NCI-H1105 treated with DMSO at 0.1 percent for 48 hours (cell line): ENCODE data around the gene ACBD4.
"Not testable (repeated sequence)": the region's sequence is repeated elsewhere in the genome, so short reads cannot be mapped to it uniquely, and the experiment has no call there.

Experiments used
- DNase-seq: peaks from one replicate; lab custom pipeline; 2025; lab: John Stamatoyannopoulos, UW

ACBD4 gene

DNA sequence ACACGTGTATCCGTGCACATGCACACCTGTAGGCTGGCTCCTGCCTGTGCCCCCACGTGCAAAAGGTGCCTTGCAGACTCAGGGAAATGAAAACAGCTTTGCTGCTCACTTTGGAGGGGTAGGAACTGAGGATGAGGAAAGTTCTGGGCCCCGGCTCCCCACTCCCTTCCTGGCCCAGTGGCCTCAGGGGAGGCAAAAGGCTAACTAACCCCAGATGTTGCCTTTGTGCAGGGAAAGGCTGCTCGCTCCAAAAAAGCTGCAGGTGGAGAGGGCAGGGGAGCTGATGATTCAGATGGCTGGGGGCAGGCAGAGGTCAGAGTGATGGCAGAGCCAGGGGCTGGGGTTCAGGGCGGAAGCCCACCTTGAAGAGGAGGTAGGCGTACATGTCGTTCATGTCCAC, 15.5 kb upstream of the ACBD4 start:
- DNase-seq: no peak

DNA sequence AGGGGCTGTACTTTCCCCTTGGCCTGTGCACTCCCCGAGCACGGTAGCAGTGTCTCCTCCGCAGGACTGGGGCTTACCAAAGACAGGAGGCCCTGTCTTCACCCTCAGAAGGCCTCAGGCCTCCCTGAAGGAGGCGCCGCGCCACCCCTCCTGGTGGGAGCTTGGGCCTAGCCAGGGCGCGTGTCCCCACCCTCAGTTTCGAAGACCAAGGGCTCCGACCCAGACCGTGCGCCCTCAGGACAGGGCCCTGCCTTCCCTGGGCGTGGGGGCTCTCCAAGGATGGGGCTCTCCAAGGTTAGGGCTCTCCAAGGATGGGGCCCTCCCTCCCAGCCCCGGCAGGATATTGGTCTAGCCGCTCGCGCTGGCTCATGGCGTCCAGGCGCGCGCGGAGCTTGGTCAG, 14.9 kb upstream of the ACBD4 start:
- DNase-seq: no peak

DNA sequence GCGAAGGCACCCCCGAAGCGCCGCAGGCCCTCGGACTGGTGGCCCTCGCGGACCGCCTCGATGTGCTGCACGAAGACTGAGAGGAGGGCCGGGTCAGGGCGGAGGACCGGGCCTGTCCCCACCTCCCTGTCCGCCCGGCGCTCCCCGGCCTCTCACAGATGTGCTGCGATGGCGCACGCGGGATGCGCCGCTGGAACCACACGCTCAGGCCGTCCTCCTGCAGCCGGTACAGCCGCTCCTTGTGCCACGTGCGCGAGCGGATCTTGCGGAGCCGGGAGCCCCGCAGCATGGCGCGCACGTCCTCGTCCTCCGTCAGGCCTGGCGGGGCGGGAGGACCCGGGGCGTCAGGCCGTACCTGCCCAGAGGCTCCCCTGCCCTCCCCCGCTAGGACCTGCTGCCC, 14.4 kb upstream of the ACBD4 start:
- DNase-seq: no peak

DNA sequence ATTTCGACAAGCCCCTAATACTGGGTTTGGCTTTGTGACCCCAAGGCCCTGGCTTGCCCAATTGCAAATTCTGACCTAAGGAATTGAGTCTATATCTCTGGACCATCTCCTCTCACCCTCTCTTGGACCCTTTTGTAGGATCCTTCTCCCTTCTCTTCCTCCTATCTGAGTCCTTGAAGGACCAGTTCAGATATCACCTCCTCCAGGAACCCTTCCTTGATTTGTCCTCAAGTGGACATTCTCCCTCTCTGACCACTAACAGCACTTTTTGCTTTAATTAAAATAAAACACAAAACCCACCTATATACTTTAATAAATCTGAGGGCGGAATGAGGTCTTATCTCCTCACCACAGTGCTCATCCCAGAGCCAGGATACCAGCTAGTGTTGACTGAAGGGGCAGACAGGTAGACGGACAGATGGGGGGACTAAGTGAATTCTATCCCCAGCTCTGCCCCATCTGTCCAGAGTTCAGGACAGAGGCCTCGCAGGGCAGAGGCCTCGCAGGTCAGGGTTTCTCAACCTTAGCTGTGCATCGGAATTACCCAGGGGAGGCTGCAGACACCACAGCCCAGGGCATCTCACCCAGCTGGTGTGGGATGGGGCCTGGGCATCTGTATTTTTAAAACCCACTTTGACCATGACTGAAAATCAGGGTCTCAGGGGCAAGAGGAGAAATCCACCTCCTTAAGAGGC, 12.3 kb upstream of the ACBD4 start:
- DNase-seq: no peak

DNA sequence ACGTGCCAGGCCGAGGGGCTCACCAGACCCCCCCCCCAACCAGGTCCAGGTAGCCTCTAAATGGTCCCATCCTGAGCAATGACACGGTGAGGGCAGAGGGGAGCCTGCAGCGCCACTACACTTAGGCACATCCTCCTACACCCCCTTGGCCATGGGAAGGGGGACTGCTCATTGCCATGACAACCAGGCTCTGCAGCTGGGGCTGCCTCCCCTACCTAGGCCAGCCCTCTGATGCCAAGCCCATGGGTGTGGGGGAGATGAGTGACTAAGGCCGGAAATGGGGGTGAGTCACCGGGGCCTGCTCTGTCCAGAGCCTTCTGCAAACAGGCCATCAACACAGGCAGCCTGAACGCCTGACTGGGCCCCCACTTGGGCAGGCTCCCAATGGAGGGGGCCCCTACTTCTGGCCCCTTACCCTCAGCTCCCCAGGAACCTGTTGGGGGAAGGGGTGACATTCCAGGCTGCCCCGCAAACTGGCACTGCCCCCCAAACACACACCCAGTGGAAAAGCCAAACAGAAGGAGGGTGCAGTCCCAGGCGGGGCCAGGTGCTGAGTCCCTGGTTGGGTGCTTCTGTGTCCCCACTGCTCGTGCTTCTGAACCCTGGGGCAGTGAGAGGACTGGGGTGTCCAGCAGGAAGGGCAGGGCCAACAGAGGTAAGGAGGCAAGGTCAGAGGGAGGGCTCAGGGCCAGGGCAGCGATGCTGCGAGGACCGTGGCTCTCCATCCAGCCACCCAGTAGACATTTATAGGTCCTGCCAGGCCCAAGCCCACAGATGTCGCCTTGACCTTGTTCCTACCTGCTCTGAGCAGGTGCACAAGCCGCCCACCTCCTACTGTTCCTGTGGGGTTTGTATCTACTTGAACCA, 11.3 kb upstream of the ACBD4 start:
- DNase-seq: no peak

DNA sequence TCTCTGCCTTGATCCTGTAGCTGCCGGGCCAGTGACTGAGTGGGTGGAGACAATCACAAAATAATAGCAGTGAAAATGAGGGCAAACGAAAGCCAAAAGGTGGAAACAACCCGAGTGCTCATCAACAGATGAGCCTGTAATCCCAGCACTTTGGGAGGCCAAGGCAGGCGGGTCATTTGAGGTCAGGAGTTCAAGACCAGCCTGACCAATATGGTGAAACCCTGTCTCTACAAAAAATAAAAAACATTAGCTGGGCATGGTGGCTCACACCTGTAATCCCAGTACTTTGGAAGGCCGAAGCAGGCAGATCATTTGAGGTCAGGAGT, 10.7 kb upstream of the ACBD4 start:
- DNase-seq: not testable (repeated sequence)

DNA sequence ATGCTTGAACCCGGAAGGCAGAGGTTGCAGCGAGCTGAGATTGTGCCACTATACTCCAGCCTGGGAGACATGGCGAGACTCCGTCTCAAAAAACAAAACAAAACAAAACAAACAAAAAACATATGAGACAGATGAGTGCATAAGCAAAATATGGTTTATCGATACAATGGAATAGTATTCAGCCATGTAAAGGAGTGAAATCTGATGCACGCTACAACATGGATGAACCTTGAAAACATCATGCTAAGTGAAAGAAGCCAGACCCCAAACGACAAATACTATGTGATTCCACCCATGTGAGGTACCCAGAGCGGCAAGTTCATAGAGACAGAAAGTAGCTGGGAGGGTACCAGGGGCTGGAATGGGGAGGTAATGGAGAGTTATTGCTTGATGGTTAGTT, 10.0 kb upstream of the ACBD4 start:
- no peak for DNase-seq

DNA sequence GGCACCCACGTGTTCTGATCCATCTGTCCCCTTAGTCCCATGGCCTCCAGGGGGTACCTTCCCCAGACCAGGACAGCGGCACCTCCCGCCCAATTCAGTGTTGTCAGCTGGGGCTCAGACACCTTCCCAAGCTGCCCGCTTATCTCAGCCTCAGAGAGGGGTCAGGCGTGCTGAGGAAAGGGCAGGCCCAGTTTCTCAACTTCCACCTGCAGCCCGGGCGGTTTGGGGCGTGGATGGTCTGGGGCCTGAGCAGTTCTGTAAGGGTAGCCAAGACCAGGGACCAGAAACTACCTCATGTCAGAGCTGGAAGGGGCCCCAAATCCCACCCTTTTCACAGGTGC, 8.3 kb upstream of the ACBD4 start:
- no peak for DNase-seq

DNA sequence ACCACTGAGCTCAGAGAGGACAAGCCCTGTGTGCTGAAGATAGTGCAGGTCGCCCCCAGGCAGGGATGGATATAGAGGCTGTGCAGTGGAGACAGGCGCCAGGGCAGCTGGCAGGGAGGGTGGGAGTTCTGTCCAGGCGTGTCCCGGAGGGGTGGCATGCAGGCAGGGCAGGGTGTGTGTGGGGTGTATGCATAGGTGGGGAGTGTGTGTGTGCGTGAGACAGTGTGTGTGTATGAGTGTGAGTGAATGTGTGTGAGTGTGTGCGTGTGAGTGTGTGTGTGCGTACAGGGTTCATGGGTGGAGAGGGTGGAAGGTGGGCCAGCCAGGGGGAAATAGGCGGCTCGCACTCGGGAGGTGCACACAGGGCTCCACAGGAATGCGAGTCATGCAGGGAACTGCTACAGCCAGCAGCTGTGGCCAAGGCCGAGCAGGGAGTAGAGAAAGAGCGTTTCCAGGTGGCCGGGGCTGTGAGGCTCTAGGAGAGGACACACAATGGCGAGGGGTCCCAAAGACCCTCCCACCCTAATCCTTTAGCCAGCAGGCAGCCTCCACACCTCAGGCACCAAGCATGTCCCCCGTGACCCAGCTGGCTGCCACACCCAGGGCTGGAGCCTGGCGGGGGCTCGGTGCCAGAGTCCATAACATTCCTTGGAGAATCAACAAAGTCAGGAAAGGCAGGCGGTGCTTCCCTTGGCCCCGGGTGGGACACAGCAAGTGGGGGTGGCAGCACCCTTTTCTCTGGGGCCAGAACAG, 7.8 kb upstream of the ACBD4 start:
- no peak for DNase-seq

DNA sequence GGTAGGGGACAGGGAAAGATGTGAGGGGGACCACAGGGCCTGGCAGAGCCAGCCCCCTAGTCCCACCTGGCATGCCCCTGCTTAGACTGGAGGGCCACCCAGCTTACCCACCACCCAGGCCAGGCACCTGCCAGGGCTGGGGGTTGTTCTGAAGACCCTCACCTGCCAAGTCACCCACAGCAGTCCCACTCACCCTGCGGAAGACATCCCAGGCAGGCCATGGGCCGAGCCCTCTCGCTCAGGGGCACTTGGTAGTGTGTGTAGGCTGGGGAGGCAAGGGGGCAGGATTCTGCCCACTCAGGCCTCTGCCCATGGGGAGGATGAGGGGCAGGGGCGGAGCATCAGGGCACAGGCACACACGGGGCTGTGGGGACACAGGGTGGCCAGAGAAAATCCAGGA, 7.2 kb upstream of the ACBD4 start:
- no peak for DNase-seq

DNA sequence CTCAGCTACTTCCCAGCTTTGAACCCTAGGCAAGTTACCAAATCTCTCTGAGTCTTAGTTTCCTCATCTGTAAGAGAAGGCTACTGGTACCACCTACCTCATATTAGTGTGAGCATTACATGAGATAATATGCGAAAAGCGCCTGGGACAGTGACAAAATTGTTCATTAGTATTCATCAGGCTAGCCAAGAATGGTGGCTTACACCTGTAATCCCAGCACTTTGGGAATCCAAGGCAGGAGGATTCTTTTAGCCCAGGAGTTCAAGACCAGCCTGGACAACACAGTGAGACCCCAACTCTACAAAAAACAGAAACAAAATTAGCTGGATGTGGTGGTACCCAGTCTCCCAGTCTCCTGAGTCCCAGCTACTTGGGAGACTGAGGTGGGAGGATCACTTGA, 6.5 kb upstream of the ACBD4 start:
- DNase-seq: no peak

DNA sequence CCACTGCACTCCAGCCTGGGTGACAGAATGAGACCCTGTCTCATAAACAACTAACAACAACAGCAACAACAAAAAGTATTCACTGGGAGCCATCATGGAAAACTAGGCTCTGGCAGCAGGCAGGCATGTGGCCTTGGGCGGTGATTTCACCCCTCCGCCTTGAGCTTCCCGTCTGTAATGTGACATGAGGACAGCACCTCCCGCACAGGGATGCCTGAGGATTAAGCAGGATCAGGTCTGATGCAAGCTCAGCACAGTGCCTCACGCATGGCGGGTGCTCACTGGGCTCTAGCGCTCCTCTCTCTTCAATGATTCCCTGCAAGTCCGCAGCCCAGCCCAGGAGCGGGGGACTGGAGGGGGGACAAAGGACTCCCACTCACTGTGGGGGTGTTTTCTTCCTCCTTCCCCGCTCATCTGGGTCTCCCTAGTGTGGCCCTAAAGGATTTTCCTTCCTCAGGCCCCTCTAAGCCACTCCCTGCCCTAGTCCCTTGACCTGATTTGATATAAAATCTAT, 6.0 kb upstream of the ACBD4 start:
- DNase-seq: no peak

DNA sequence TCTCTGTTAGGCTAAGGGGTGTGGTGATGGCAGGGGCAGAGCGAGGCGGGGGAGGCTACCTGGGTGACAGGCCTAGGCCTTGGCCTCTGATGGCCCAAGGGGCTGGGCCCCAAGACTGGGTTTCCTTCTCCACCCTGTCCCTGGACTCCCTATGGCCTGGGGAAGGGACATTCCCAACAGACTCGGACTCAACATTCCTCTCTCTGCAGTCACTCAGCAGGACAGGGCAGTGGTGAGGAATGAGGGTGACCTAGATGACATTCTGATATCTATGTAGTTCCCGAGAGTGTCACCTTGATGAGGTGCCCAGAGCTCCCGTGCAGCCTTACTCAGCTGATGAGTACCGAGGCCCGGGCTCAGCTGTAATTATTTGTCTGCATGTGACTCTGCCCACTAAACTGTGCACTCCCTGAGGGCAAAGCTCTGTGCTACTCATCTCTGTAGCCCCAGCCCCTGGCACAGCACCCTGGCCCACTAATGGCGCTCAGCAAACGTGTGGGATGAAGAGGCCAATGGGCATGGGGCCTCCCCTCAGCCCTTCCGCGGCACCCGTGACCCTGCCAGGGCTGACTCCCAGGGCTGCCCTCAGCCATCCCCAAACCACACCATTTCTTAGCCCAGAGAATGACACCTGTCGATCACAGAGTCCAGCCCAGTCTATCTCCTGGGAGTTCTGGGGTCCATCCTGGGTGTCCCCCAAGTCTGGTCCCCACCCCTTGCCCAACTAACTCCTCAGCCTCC, 5.4 kb upstream of the ACBD4 start:
- DNase-seq: no peak

DNA sequence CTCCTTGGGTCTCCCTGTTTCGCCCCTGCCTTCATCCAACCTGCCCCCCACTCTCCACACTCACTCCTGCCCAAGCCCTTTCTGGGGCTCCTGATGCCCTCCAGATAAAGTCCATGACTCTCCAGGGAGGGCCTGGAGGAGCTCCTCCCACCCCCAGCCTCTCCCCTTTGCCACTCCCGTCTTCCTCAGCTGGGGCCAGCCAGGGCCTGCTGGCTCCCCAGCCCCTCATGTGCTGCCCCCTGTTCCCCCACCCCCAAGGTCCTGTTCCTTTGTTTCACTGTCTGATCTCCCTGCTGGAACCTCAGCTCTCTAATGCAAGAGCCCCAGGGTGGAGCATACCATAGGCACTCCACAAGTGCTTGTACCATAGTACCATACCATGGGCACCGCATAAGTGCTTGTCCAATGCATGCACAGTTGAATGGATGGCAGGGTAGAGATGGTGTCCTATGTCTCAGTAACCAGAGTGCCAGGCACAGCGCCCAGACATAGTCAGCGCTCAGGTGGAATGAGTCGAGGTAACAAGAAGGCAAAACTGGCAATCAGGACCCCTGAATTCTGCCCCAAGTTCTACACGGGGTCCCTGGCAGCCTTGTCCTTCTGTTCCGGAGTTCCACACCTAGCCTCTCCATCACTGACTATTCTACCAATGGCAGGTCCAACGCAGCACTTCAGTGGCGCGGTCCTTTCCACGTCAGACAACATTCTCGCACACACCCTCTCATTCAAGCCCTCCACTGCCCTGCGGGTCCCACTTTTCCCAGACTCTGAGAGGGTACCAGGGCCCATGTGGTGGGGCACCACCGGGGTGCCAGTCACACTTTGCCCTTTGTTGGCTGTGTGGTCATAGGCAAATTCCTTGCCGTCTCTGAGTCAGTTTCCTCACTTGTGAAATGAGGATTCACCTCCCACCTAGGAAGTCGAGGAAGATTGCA, 4.5 kb upstream of the ACBD4 start:
- no peak for DNase-seq

DNA sequence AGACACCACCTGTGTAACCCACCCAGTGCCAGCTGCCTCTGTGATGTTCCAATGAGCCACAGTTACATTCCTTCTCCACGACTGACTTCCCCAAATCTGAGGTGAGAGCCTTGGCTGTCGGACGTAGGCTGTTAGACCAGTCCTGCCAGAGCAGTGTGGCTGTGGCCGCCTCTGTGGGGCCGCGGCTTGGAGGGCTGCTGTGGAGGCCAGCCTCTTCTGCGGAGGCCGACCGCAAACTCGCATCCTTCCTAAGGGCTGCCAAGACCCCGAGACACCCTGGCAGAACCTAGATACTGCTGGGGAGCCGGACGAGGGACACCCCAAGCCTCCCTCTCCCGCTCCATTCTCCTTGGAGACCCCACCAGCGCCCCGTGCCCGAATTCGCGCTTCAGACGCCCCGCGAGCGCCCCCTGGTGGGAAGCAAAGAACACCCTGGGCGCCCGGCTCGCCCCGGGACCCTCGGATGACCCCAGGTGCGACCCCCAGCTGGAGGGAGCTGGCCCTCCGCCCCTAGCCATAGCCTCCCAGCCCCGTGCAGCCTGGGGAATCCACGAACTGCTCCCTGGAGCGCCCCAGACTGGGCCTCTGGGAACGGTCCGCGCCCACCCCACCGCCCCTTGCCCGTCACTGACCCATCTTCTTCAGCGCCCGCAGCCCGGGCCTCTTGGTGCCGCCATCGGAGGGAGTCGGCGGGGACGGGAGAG, 3.7 kb upstream of the ACBD4 start:
- DNase-seq: no peak

DNA sequence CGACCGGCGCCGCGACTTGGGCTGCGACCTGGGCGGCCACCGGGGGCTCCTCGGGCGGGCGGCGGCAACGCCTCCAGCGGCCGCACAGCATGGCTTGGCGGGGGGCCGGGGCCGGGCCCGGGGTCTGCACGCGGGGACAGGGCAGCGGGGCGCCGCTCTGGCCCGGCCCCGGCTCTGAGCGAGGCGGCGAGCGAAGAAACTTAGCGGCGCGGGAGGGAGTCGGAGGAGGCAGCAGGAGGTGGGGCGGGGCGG, 3.2 kb upstream of the ACBD4 start, which contains the start of gene PLCD3:
Gene PLCD3 (minus strand): TSS at position 196 of the 252 bp plus-strand sequence. CDS start 105 bp downstream, at position 91.
- no peak for DNase-seq

DNA sequence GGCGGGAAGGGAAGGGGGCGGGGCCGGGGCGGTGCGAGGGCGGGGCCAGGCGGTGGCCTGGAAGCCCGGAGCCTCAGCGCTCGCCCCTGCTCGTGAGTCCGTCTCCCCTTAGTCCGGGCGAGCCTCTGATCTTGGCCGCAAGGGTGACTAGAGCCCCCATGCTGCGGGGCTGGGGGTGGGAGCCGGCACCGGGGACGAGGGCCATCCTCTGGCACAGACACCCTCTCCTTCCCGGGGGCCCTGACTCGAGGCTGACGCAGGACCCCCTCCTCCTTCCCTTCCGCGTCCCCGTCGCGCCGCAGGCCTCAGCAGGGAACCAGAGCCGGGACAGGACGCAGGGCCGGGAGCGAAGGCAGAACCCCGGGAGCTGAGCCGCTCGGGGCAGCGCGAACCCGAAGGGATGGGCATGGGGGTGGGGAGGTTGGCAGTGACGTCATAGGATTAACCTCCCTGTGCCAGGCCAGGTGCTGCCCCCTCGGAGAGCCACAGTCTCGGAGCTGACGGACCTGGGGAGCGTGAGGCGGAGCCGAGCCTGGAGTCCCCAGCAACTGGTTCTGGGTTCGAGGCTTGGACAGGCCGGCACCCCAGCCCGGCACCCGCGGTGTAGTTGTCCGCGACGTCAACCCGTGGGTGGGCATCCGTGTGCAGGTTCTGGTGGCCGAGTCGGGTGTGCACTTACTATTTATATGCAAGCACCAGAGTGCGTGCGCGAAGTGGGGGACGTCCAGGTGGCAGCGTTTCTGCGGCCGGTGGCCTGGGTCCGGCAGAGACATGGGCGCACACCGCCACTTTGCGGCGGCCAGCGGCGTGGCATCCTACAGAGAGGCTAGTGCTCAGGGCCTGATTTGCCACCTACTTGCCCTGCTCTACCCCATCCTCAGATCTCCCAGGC, 2.7 kb upstream of the ACBD4 start:
- DNase-seq: peak; percentile 43

DNA sequence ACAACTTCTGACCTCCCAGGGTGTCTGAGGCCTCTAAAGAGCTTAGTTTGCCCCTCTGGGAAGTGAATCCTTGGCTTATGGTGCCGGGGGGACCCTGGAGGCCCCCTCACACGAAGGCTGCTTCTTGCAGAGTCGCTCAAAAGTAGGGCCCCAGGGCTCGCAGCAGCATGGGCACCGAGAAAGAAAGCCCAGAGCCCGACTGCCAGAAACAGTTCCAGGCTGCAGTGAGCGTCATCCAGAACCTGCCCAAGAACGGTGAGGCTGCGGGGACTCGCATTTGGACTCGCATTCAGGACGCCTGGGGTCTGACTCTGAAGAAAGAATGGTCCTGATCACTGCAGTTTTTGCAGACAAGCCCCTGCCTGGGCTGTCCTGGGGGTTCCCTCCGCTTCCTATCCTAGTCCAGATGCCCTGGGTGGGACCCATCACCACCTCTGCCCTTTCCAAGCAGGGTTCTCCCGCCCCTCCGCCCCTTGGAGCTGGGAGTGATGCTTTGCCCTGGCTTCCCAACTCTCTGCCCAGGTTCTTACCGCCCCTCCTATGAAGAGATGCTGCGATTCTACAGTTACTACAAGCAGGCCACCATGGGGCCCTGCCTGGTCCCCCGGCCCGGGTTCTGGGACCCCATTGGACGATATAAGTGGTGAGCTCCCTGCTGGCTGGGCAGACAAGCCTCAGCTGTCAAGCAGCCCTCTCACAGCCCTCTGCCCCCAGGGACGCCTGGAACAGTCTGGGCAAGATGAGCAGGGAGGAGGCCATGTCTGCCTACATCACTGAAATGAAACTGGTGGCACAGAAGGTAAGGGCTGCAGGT, 698 bp downstream of the ACBD4 start:
- no peak for DNase-seq
